Measurements from ENCODE around the gene ANGPTL2.

ANGPTL2 gene

DNA sequence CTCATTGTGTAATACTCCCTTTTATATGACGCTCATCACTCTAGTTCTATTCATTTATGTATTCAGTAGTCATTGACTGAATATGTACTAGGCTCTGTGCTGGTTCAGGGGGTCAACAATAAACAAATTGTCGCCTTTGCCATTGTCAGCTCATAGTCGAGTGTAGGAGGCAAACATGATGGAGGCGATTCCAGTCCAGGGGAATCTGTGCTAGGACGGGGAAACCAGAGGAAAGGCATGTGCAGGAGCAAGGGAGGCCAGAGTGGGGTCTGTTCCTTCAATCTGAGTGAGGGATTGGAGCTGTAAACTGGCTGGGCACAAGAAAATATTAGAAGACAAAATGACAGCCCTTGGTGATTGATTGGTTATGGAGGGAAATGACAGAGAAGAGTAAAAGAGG, 83.9 kb downstream of the ANGPTL2 start:
- no peak overlapping the region for H3K9ac ChIP-seq (ENCODE audit: low read length)
- no peak for DNase-seq
- H3K9me2 ChIP-seq (replicated peaks; ENCODE audit: insufficient read depth, low read length): no peaks in the 10 kb centered on the region
- no peak overlapping the region for H3K4me3 ChIP-seq (ENCODE audit: low read length)
- no peaks in the 10 kb centered on the region for H3K79me2 ChIP-seq (ENCODE audit: low read length)
- H3K4me1 ChIP-seq (ENCODE audit: low read length): peaks cover 8% of the 10 kb centered on the region; the same call in 1 of the 2 replicates
- H3K36me3 ChIP-seq (replicated peaks; ENCODE audit: insufficient read depth, low read length): no peaks in the 10 kb centered on the region
- no peak overlapping the region for H2AFZ ChIP-seq (ENCODE audit: low read length)
- H4K20me1 ChIP-seq (ENCODE audit: insufficient read depth, low read length): no peaks in the 10 kb centered on the region
- no peak overlapping the region for H3K4me2 ChIP-seq (ENCODE audit: low read depth, low read length)
- H3K27ac ChIP-seq (ENCODE audit: low read length): no peak overlapping the region
- TF ChIP-seq EZH2phosphoT487 (IDR thresholded peaks at IDR 0.05; ENCODE audit: low read length) (no peak), EZH2 (optimal IDR thresholded peaks at IDR 0.05; ENCODE audit: low read depth, low read length) (no peak)
- TF ChIP-seq, protein P1, sequence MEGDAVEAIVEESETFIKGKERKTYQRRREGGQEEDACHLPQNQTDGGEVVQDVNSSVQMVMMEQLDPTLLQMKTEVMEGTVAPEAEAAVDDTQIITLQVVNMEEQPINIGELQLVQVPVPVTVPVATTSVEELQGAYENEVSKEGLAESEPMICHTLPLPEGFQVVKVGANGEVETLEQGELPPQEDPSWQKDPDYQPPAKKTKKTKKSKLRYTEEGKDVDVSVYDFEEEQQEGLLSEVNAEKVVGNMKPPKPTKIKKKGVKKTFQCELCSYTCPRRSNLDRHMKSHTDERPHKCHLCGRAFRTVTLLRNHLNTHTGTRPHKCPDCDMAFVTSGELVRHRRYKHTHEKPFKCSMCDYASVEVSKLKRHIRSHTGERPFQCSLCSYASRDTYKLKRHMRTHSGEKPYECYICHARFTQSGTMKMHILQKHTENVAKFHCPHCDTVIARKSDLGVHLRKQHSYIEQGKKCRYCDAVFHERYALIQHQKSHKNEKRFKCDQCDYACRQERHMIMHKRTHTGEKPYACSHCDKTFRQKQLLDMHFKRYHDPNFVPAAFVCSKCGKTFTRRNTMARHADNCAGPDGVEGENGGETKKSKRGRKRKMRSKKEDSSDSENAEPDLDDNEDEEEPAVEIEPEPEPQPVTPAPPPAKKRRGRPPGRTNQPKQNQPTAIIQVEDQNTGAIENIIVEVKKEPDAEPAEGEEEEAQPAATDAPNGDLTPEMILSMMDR (IDR thresholded peaks at IDR 0.05; ENCODE audit: low read length): no peak
- H3K9me3 ChIP-seq (replicated peaks; ENCODE audit: insufficient read depth, low read length): no peaks in the 10 kb centered on the region
- H3F3A ChIP-seq (ENCODE audit: insufficient read depth, low read length): no peaks in the 10 kb centered on the region
- no peaks in the 10 kb centered on the region for H3K27me3 ChIP-seq (replicated peaks; ENCODE audit: insufficient read depth, low read length)
